Measurements from ENCODE around the gene CUBN.
"Not testable (repeated sequence)": the region's sequence is repeated elsewhere in the genome, so short reads cannot be mapped to it uniquely, and the experiment has no call there.

CUBN gene

GRCh38 chr10:17140386-17140761 is 10.8 kb upstream of the CUBN start:
- DNase-seq (ENCODE audit: low read depth), result no peak

GRCh38 chr10:17138460-17139042 is 8.9 kb upstream of the CUBN start:
- DNase-seq (ENCODE audit: low read depth), result no peak

GRCh38 chr10:17134737-17135260 is 5.2 kb upstream of the CUBN start:
- DNase-seq (ENCODE audit: low read depth), result no peak

- DNase-seq (ENCODE audit: low read depth), result no peak
Measured at GRCh38 chr10:17134282-17134681, 4.7 kb upstream of the CUBN start.

- no peak for DNase-seq (ENCODE audit: low read depth)
Measured at GRCh38 chr10:17128261-17128660, 1.4 kb downstream of the CUBN start.

GRCh38 chr10:17126327-17126726 is 3.3 kb downstream of the CUBN start:
- DNase-seq (ENCODE audit: low read depth), result no peak

GRCh38 chr10:17125206-17125893 is 4.3 kb downstream of the CUBN start:
- no peak for DNase-seq (ENCODE audit: low read depth)

- DNase-seq (ENCODE audit: low read depth), result no peak
Measured at GRCh38 chr10:17123961-17124360, 5.7 kb downstream of the CUBN start.

GRCh38 chr10:17122726-17123661 is 6.6 kb downstream of the CUBN start:
- no peak for DNase-seq (ENCODE audit: low read depth)

GRCh38 chr10:17122052-17122451 is 7.6 kb downstream of the CUBN start:
- no peak for DNase-seq (ENCODE audit: low read depth)

- no peak for DNase-seq (ENCODE audit: low read depth)
Measured at GRCh38 chr10:17120694-17121093, 8.9 kb downstream of the CUBN start.

- no peak for DNase-seq (ENCODE audit: low read depth)
Measured at GRCh38 chr10:17119845-17120244, 9.8 kb downstream of the CUBN start.

GRCh38 chr10:17116193-17116592 is 13.4 kb downstream of the CUBN start:
- DNase-seq (ENCODE audit: low read depth), result no peak

- DNase-seq (ENCODE audit: low read depth), result no peak
Measured at GRCh38 chr10:17115683-17116082, 13.9 kb downstream of the CUBN start.

GRCh38 chr10:17114878-17115444 is 14.7 kb downstream of the CUBN start:
- not testable (repeated sequence) for DNase-seq (ENCODE audit: low read depth)

GRCh38 chr10:17113889-17114540 is 15.6 kb downstream of the CUBN start:
- no peak for DNase-seq (ENCODE audit: low read depth)

GRCh38 chr10:17113346-17113745 is 16.3 kb downstream of the CUBN start:
- no peak for DNase-seq (ENCODE audit: low read depth)

- no peak for DNase-seq (ENCODE audit: low read depth)
Measured at GRCh38 chr10:17112566-17112965, 17.0 kb downstream of the CUBN start.

GRCh38 chr10:17109475-17110207 is 20.0 kb downstream of the CUBN start:
- DNase-seq (ENCODE audit: low read depth), result no peak

GRCh38 chr10:17109046-17109445 is 20.6 kb downstream of the CUBN start:
- no peak for DNase-seq (ENCODE audit: low read depth)

GRCh38 chr10:17106991-17107390 is 22.6 kb downstream of the CUBN start:
- DNase-seq (ENCODE audit: low read depth), result no peak

Data from T-helper 22 cell (primary cell).